ENCODE results near the gene CDK10.
A peak's percentile ranks its signal among the peaks of the same experiment; 100 is the strongest.
"Not testable (repeated sequence)": the region's sequence is repeated elsewhere in the genome, so short reads cannot be mapped to it uniquely, and the experiment has no call there.

CDK10 gene

DNA sequence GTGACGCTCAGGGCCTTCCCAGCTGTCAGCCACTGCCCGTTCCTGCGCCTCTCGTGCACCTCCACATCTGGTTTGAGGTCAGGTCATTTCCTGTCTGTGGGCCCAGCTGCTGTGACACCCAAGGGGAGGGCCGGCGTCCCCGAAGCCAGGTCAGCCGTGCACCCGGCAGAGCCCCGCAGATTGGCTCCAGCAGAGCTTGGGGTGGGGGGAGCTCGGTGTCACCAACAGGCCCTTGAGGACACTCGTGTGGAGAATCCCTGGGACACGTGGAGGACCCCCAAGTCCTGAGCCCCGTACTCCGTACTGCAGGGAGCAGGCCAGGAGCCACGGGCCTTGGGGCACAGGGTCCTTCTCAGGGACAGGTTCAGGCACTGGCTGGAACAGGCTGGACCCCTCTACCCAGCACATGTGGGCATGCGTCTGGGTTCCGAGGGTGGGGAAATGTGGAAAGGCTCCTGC, 10.2 kb downstream of the CDK10 start:
- no peak for DNase-seq

GRCh38 chr16:89697161-89697615, 10.7 kb downstream of the CDK10 start:
- no peak for DNase-seq

GRCh38 chr16:89697616-89698331, 11.3 kb downstream of the CDK10 start:
- DNase-seq = no peak

DNA sequence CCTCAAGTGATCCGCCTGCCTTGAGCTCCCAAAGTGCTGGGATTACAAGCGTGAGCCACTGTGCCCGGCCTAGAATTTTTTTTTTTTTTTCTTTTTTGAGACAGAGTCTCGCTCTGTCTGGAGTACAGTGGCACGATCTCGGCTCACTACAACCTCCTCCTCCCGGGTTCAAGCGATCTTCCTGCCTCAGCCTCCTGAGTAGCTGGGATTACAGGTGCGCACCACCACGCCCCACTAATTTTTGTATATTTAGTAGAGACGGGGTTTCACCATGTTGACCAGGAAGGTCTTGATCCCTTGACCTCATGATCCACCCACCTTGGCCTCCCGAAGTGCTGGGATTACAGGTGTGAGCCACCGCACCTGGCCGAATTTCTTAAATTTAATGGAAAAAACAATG, 12.2 kb downstream of the CDK10 start:
- DNase-seq = not testable (repeated sequence)

GRCh38 chr16:89699629-89700099, 13.2 kb downstream of the CDK10 start:
- DNase-seq = not testable (repeated sequence)

GRCh38 chr16:89700100-89700648, 13.7 kb downstream of the CDK10 start:
- DNase-seq = peak; percentile 94

DNA sequence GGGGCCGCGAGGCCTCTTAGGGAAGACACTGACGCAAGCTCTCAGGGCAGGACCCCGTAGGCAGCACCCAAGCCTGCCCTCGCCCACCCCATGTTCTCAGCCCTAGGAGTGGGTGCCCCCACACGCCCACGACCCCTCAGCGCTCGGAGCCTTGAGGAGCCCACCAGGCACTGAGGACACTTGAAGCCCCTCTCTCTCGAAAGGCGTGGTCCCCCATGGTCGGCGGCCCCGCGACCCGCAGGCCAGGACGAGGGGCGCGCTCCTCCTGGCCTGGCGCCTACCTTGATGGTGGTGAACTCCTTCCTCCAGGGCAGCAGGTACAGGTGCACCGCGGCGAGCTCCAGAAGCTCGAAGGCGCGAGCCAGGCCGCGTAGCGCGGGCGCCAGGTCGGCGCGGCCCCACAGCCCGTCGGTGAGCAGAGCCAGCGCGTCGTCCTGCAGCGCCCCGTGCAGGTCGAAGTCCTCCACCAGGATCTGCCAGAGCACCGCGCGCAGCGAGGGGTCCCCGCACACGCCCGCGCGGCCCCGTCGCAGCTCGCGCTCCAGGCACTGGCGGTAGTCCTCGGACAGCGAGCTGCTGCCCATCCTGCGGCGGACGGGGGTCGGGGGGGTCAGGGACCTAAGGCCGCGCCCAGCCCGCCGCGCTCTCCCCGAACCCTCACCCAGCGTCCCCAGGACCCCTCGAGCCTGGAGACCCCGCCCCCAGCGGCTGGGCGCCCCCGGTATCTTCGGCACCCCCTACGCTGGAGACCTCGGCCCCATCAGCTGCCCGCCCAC, 14.3 kb downstream of the CDK10 start:
- no peak for DNase-seq

DNA sequence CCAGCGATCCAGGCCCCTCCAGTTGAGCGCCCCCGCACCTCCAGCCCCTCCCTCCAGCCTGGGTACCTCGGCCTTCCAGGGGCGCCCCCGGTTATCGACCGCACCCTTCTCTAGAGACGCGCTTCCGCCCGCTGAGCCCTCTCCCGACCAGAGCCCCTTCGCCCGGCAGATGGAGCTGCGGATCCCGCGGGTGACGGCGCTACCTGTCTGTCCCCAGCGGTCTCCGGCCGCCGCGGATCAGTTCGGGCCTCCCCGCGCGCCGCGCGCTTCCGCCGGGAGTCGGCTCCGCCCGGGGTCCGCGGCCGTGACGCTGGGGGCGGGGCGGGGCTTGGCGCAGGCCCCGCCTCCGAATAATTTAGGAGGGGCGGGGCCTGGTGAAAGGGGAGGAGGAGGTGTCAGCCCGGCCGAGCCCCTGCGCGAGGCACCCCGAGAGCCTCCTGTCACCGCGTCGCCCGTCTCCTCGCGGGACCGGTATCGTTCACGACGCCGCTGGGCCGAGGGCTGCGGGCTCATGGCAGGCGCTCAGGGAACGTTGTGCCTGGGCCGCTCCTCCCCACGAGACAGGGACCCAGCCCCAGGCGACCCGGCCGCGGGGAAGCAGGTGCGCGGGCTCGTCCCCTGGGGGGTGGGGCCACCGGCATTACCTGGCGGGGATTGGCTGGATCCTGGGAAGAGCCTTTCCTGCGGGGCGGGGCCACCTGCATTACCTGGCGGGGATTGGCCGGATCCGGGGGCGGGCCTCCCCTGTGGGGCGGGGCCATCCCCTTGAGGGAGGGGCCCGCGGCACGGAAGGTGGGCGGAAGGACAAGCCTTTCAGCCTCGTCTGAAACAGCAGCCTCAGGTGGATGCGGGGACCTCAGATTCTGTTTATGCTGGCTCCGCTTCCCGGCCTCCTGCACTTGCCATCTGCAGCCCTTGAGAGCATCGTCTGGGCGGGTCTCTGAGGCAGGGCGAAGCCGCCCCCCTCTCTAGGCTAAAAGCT, 15.2 kb downstream of the CDK10 start, which contains the start of gene SPATA2L:
Gene SPATA2L (minus strand): TSS at position 281 of the 982 bp plus-strand sequence. CDS start 473 bp downstream, outside the sequence.
- peak; percentile 72 for DNase-seq

- no peak for DNase-seq
These were observed 17.8 kb downstream of the CDK10 start for GRCh38 chr16:89704281-89704680.

- no peak for DNase-seq
These were observed 18.5 kb downstream of the CDK10 start for GRCh38 chr16:89705006-89705405.

DNA sequence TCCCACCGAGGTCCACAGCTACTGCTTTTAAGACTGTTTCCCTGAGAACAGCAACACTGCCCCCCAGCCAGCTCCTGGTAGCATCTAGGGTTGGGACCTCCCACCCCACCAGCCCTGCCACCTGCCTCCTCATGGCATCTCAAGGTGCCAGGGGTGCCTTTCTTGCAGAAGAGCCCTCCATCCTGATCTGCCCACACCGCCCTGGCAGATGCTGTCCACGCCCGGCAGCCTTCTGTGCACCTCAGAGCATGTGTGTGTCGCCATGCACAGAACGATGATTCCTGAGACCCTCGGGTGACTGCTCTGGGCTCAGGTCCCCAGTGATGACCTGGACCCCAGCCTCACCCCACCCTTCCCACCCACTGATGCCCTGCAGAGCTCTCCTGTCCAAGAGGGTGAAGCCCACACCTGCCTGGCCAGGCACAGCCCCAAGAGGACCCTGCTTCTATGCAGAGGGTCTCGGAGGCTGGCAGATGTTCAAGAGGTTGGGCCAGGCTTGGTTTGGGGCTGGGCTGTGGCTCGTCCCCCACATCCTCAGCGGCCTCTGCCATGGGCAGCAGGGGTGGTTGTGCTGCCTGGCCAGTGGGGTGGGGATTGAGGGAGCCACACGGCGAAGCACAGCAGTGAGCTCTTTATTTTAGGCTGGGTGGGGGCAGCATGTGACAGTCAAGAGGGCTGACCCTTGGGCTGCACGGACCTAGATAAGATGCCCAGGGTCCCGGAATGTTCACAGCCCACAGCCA, 20.2 kb downstream of the CDK10 start:
- DNase-seq = no peak

DNA sequence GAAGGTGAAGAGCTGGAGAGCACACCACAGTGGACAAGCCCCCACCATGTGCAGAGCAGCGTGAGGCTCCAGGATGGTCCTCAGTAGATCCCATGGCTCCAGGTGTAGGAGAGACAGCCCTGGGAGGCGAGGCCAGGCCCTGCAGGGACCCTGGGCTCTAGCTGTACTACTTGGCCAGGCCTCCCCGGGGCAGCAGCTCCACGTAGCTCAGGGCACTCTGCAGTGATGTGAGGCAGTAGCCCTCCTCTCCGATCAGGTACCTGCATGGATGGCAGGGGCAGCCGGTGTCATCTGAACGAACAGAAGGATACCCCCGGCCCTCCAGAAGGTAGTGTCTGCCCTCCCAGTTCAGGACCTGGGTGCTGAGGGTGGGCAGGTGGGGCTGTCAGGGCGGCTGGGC, 21.2 kb downstream of the CDK10 start:
- no peak for DNase-seq

GRCh38 chr16:89708481-89708931, 22.0 kb downstream of the CDK10 start:
- no peak for DNase-seq

GRCh38 chr16:89709166-89709565, 22.7 kb downstream of the CDK10 start:
- no peak for DNase-seq

DNA sequence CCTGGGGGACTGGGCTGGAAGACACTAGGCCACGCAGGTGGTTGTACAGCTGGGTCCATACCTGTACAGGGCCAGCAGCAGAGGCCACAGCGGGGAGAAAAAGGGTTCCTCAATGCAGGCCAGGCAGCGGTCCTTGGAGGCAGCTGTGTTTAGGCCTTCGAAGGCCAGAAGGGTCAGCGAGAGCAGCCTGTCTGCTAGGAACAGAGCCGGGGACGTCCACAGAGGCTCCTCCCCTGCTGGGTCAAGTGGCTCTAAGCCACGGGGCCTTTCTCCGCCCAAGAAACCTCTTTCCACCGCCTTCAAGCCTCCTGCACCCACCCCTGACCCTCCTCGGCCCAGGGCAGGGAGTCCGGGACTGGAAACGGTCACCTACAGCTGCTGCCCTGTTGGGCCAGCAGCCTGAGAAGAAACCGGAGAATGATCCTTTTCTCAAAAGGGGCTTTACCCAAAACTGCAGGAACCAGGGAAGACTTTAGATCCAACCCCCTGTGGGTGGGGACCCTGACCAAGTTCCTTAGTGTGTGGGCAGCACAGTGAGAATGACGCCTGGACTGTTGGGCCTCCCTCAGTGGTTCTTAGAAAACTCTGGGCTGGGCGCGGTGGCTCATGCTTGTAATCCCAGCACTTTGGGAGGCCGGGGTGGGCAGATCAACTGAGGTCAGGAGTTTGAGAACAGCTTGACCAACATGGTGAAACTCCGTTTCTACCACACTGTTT, 23.4 kb downstream of the CDK10 start:
- DNase-seq = no peak

DNA sequence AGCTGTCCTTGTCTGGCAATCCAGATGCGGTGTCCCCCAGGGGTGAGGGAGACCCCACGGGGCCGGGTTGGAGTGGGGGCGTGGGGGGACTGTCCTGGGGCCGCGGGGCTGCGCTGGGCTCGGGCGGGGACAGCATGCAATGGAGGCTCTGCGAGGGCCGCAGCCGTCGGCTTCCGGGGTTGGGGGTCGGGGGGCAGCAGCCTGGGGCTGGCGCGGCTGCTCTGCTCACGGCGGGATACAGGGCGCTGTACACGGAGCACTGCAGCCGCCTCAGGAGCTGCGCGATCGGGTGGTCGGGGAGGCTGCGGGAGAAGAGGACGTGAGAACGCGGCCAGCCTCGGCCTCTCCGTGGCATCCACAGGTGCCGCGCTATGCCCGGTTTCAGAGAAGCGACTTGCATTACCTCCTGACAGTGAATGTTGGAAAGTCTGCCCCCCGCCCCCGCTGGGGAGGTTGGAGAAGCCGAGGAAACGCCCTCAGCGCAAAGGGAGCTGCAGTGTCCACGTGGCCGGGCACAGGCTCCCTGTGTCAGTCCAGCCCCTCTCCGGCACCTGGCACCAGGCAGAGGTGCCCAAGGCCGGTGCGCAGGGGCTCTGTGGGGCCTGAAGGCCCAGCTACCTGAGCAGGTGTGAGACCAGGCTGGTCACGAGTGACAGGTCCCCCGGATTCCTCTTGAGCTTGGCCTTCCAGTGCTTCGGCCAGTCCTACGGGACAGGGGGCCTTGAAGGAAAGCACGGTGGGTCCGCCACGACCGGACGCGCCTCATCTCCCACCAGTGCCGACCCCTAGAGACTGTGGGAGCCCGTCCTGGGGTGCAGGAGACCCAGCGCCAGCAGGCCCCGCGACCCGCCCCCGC, 24.4 kb downstream of the CDK10 start:
- no peak for DNase-seq

GRCh38 chr16:89711601-89712273, 25.2 kb downstream of the CDK10 start:
- no peak for DNase-seq

- no peak for DNase-seq
These were observed 25.8 kb downstream of the CDK10 start for GRCh38 chr16:89712274-89712781.

GRCh38 chr16:89716493-89716892, 30.0 kb downstream of the CDK10 start:
- no peak for DNase-seq
